ENCODE data around the gene ATP6V0C. TPM values are rescaled to one million over a fixed set of nuclear protein-coding genes. Genes with fewer than 3 reads are reported as not detected.

ATP6V0C gene
- total and polyA plus RNA-seq, 2 of the 13 experiments (the other 11 are each of a cell fraction or from before 2014, with no cell fraction given), result 10.4 to 20.1 TPM

DNA sequence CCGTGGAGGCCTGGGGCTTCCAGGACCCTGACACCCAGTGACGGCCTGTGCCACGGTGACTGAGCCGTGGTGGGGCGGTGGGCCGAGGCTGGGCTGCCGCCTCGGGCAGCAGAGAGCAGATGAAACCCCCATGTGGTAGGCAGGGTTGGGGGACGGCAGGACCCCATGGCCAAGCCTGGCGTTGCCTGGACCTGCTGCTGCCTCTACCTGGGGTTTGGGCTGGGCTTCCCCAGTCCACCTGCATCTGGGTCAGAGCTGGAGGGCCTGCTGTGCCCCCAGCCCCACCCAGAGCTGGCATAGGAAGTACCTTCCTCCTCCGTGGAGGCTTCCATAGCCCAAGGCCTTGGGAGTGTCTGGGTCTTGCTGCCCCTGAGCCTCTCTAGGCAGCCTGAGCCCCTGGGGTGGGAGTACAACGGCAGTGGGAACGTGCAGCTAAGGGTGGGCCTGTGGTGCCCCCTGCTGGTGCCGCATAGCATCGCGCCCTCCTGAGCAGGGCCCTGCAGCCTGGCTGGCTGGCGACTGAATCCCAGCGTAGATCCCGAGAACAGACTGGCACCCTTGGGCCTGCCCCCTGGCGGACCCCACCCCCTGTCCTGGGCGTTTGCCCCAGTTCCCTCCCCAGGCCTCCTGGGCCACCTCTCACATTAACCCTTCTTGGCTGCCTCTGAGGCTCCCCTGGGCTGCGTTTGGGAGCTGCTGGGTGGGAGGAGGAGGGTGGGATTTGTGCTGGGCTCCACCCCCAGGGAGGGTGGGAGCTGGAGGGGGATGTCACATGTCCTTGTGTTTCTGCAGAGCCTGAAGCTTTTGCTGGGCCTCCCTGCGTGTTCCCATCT lies 12.6 kb upstream of the ATP6V0C start (continued):
- TF ChIP-seq MEF2D (CRISPR knock-in tag; IDR thresholded peaks at IDR 0.05), result no peak
- TF ChIP-seq ZNF883 (CRISPR knock-in tag; IDR thresholded peaks at IDR 0.05; ENCODE audit: not compliant biosample characterization), result no peak
- no peak for TF ChIP-seq REXO4 (CRISPR knock-in tag; IDR thresholded peaks at IDR 0.05; ENCODE audit: borderline replicate concordance)
- no peak for TF ChIP-seq ZNF530 (CRISPR knock-in tag; IDR thresholded peaks at IDR 0.05; ENCODE audit: low read depth)
- no peak for TF ChIP-seq ZNF234 (CRISPR knock-in tag; conservative IDR thresholded peaks at IDR 0.05)
- no peak for TF ChIP-seq ZNF605 (CRISPR knock-in tag; IDR thresholded peaks at IDR 0.05)
- no peak for TF ChIP-seq ZFP82 (CRISPR knock-in tag; IDR thresholded peaks at IDR 0.05; ENCODE audit: borderline replicate concordance)
- no peak for TF ChIP-seq MIER2 (CRISPR knock-in tag; IDR thresholded peaks at IDR 0.05)
- peak; percentile 74; the same call in 1 of the 2 replicates for TF ChIP-seq ARID4A (CRISPR knock-in tag; IDR thresholded peaks at IDR 0.05; ENCODE audit: borderline replicate concordance)
- TF ChIP-seq KDM5A (IDR thresholded peaks at IDR 0.05; ENCODE audit: borderline replicate concordance, low read length), result no peak; the same call in 1 of the 2 replicates
- TF ChIP-seq CENPT (CRISPR knock-in tag; IDR thresholded peaks at IDR 0.05; ENCODE audit: low read depth), result no peak
- no peak for TF ChIP-seq ZNF260 (CRISPR knock-in tag; IDR thresholded peaks at IDR 0.05; ENCODE audit: borderline replicate concordance, low read depth)
- TF ChIP-seq KMT2B (CRISPR knock-in tag; IDR thresholded peaks at IDR 0.05), result no peak
- no peak for TF ChIP-seq SCMH1 (CRISPR knock-in tag; IDR thresholded peaks at IDR 0.05; ENCODE audit: borderline replicate concordance)
- TF ChIP-seq, protein P1, sequence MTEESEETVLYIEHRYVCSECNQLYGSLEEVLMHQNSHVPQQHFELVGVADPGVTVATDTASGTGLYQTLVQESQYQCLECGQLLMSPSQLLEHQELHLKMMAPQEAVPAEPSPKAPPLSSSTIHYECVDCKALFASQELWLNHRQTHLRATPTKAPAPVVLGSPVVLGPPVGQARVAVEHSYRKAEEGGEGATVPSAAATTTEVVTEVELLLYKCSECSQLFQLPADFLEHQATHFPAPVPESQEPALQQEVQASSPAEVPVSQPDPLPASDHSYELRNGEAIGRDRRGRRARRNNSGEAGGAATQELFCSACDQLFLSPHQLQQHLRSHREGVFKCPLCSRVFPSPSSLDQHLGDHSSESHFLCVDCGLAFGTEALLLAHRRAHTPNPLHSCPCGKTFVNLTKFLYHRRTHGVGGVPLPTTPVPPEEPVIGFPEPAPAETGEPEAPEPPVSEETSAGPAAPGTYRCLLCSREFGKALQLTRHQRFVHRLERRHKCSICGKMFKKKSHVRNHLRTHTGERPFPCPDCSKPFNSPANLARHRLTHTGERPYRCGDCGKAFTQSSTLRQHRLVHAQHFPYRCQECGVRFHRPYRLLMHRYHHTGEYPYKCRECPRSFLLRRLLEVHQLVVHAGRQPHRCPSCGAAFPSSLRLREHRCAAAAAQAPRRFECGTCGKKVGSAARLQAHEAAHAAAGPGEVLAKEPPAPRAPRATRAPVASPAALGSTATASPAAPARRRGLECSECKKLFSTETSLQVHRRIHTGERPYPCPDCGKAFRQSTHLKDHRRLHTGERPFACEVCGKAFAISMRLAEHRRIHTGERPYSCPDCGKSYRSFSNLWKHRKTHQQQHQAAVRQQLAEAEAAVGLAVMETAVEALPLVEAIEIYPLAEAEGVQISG (CRISPR knock-in tag; IDR thresholded peaks at IDR 0.05), result 0 out of 2 replicates have a peak, but pooled peaks have one; percentile 41
- TF ChIP-seq FOSL2 (CRISPR knock-in tag; IDR thresholded peaks at IDR 0.05), result peak; percentile 20; the same call in 1 of the 2 replicates
- TF ChIP-seq, protein P2, sequence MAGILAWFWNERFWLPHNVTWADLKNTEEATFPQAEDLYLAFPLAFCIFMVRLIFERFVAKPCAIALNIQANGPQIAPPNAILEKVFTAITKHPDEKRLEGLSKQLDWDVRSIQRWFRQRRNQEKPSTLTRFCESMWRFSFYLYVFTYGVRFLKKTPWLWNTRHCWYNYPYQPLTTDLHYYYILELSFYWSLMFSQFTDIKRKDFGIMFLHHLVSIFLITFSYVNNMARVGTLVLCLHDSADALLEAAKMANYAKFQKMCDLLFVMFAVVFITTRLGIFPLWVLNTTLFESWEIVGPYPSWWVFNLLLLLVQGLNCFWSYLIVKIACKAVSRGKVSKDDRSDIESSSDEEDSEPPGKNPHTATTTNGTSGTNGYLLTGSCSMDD (CRISPR knock-in tag; IDR thresholded peaks at IDR 0.05), result no peak
- no peak for TF ChIP-seq FOXK2 (IDR thresholded peaks at IDR 0.05)
- TF ChIP-seq TRIM22 (IDR thresholded peaks at IDR 0.05), result no peak
- no peak for TF ChIP-seq ARHGAP35 (CRISPR knock-in tag; IDR thresholded peaks at IDR 0.05; ENCODE audit: borderline replicate concordance)
